ENCODE data around the gene GGPS1. TPM values are rescaled to one million over a fixed set of nuclear protein-coding genes. Genes with fewer than 3 reads are reported as not detected.
"Not testable (repeated sequence)": the region's sequence is repeated elsewhere in the genome, so short reads cannot be mapped to it uniquely, and the experiment has no call there.

Gene GGPS1
- total RNA-seq, 2 experiments from 2014 or later: 21.9 to 30.8 TPM

DNA sequence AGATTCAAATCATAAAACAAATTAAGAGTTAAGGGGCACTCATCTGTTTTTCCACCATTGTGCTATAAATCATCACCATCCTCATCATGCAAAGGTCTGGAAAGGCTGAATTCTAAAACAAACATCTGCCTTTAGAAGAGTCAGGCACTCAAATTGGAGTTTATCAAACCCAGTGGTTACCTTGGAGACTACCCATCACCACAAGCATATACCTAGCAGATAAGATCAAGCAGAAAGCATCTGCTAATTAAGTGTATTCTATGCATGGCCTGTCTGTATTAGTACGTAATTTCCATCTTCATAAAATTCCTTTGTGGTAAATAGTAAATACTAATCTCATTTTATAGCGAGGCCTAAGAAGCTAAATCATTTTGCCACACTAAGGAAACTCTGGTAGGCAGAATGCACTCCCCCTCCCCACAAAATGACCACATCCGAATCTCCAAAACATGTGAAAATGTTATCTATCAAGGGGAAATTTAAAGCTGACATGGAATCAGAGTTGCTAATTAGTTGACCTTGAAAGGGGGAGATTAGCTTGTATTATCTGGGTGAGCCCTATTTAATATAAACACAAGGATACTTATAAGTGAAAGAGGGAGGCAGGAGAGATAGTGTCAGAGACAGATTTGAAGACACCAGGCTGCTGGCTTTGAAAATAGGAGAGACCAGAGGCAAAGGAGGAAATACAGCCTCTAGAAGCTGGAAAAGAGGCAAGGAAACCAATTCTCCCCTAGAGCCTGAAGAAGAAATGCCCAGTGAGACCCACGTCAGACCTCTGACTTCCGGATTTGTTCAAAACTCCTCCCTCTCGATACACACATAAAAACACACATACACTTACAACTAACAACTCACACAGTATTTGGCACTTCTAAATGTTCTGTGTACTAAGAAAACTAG, 23.6 kb upstream of the GGPS1 start:
- Histone ChIP-seq H3K9me3 (ENCODE audit: low read length) (peaks cover 6% of the 10 kb centered on the region; the same call in 1 of the 2 replicates), H3K36me3 (ENCODE audit: insufficient read depth, low read length) (peaks cover 36% of the 10 kb centered on the region), H3K79me2 (ENCODE audit: insufficient read depth, low read depth, low read length) (peaks cover 73% of the 10 kb centered on the region), H3K4me2 (ENCODE audit: low read length) (no peak overlapping the region), H3K4me1 (ENCODE audit: insufficient read depth, low read length, poor library complexity, severe bottlenecking) (peaks cover 6% of the 10 kb centered on the region), H3K27ac (ENCODE audit: low read depth, low read length, poor library complexity, severe bottlenecking) (no peak overlapping the region), H3K9me2 (ENCODE audit: insufficient read depth, low read length) (no peaks in the 10 kb centered on the region), H3K4me3 (ENCODE audit: low read depth, low read length, poor library complexity, severe bottlenecking) (no peak overlapping the region), H2AFZ (ENCODE audit: low read length) (no peak overlapping the region), H4K20me1 (ENCODE audit: insufficient read depth, low read length) (no peaks in the 10 kb centered on the region)
- DNase-seq (ENCODE audit: low spot score): no peak
- ChIA-PET POLR2A (interaction anchor here (1.0 to 1.1 kb wide), 5 partner anchors 9 to 28 kb away, joined by 3 to 5 read pairs (median 3); no protein-coding TSS in a partner anchor), CTCF (ENCODE audit: unreplicated experiment) (no interaction called here)
- no peak for TF ChIP-seq CTCF (conservative IDR thresholded peaks at IDR 0.05; ENCODE audit: low read length)
- no peak for TF ChIP-seq EZH2phosphoT487 (IDR thresholded peaks at IDR 0.05; ENCODE audit: borderline replicate concordance, low read depth, low read length)
- no TSS peak for BruUV-seq (replicated peaks)
- intact Hi-C loops (cut with micrococcal nuclease; ENCODE audit: unreplicated experiment): no loop called here

DNA sequence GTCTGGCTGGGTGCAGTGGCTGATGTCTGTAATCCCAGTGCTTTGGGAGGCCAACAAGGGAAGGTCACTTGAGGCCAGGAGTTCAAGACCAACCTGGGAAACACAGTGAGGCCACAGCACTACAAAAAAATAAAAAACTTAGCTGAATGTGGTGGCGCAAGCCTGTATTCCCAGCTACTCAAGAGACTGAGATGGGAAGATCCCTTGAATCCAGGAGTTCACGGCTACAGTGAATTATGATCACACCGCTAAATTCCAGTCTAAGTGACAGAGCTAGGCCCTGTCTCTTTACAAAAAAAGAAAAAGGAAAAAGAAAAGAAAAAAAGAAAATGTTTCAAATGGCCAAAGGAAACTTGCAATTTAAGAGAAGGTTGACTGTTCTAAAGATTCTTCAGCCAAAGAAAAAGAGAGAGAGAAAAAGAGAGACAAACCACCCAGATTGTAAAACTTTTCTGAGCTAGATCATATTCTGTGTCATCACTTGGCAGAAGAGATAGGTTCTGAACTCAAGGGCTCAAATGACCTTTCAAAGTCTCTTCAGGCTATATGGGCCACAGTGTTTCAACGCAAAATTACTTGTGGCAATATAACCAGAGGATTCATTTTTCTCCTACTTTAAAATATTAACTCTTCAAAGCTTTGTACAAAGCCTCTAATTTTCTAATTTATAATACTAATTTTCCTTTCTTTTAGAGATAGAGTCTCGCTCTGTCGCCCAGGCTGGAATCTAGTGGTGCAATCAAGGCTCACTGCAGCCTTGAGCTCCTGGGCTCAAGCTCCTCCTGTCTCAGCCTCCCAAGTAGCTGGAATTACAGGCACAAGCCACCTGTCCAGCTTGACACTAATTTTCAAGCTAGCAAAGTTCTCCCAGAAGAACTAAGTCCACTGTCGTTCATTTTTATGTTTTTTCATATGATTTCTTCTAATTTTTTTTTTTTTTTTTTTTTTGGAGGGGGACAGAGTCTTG, 20.9 kb upstream of the GGPS1 start:
- H3K79me2 ChIP-seq (ENCODE audit: insufficient read depth, low read depth, low read length): peaks cover 81% of the 10 kb centered on the region
- no peaks in the 10 kb centered on the region for H4K20me1 ChIP-seq (ENCODE audit: insufficient read depth, low read length)
- DNase-seq (ENCODE audit: low spot score): no peak
- H3K36me3 ChIP-seq (ENCODE audit: insufficient read depth, low read length): peaks cover 60% of the 10 kb centered on the region
- H3K4me3 ChIP-seq (ENCODE audit: low read depth, low read length, poor library complexity, severe bottlenecking): no peak overlapping the region
- CTCF ChIA-PET (ENCODE audit: unreplicated experiment): interaction anchor here (0.5 kb wide), 1 partner anchor 116 kb away, joined by 3 read pairs; no protein-coding TSS in a partner anchor
- peaks cover 6% of the 10 kb centered on the region; the same call in 1 of the 2 replicates for H3K9me3 ChIP-seq (ENCODE audit: low read length)
- no peaks in the 10 kb centered on the region for H3K9me2 ChIP-seq (ENCODE audit: insufficient read depth, low read length)
- POLR2A ChIA-PET: interaction anchor here (0.7 to 1.5 kb wide), 8 partner anchors 8 to 1107 kb away, joined by 3 to 6 read pairs (median 4); no protein-coding TSS in a partner anchor
- H3K27ac ChIP-seq (ENCODE audit: low read depth, low read length, poor library complexity, severe bottlenecking): no peak overlapping the region
- H3K4me1 ChIP-seq (ENCODE audit: insufficient read depth, low read length, poor library complexity, severe bottlenecking): peaks cover 6% of the 10 kb centered on the region
- no peak overlapping the region for H2AFZ ChIP-seq (ENCODE audit: low read length)
- intact Hi-C loops (cut with micrococcal nuclease; ENCODE audit: unreplicated experiment): no loop called here
- H3K4me2 ChIP-seq (ENCODE audit: low read length): no peak overlapping the region
- no TSS peak for BruUV-seq (replicated peaks)
- TF ChIP-seq CTCF (conservative IDR thresholded peaks at IDR 0.05; ENCODE audit: low read length) (no peak), EZH2phosphoT487 (IDR thresholded peaks at IDR 0.05; ENCODE audit: borderline replicate concordance, low read depth, low read length) (no peak)

- H2AFZ ChIP-seq (ENCODE audit: low read length); H3K27ac ChIP-seq (ENCODE audit: low read depth, low read length, poor library complexity, severe bottlenecking); BruUV-seq (replicated peaks); H4K20me1 ChIP-seq (ENCODE audit: insufficient read depth, low read length); DNase-seq (ENCODE audit: low spot score); H3K4me2 ChIP-seq (ENCODE audit: low read length); H3K9me2 ChIP-seq (ENCODE audit: insufficient read depth, low read length); H3K4me1 ChIP-seq (ENCODE audit: insufficient read depth, low read length, poor library complexity, severe bottlenecking); H3K4me3 ChIP-seq (ENCODE audit: low read depth, low read length, poor library complexity, severe bottlenecking); POLR2A ChIA-PET; H3K9me3 ChIP-seq (ENCODE audit: low read length); intact Hi-C loops (cut with micrococcal nuclease; ENCODE audit: unreplicated experiment); CTCF ChIA-PET (ENCODE audit: unreplicated experiment): not testable (repeated sequence)
- Histone ChIP-seq H3K36me3 (ENCODE audit: insufficient read depth, low read length) (peaks cover 65% of the 10 kb centered on the region), H3K79me2 (ENCODE audit: insufficient read depth, low read depth, low read length) (peaks cover 81% of the 10 kb centered on the region)
Observed at GRCh38 chr1:235309206-235309605, 19.2 kb upstream of the GGPS1 start.
